ENCODE data around the gene IFNA6.

DNA sequence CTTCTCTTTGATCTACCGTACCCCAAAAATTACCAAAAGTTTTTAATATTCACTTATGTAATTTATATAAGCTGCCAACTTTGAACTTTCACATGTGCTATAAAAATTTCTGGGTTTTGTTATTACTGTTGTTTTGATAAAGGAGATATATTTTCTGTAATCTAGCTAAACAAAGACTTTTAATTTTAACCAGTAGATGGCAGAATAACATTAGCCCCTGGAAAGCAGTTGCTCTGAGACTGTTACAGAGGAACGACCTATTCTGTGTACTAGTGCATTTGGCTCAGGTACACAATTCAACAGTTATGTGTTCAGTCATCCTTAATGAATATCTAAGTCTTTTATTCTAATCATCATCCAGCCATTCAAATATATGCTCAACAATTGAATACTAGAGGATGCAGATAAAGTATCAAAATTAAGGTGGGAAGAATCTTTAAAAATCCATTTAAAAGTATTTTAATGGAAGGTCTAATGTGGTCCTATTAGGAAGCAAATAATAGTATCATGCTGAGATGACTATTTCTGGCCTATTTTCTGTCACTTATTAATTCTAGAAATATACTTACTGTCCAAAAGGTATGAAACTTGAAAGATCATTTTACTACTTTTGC is 24.1 kb downstream of the IFNA6 start:
- TF ChIP-seq EZH2phosphoT487 (IDR thresholded peaks at IDR 0.05; ENCODE audit: insufficient read depth, low read depth): no peak
- TF ChIP-seq EZH2 (IDR thresholded peaks at IDR 0.05; ENCODE audit: insufficient read depth, poor library complexity, severe bottlenecking): no peak
